K562 (cell line): ENCODE data around the gene PLK1. TPM values are rescaled to one million over a fixed set of nuclear protein-coding genes. Genes with fewer than 3 reads are reported as not detected.

ENCODE experiments used
- ATAC-seq: fragments of 200-7000 bp; cut with Tn5 transposase; 3 replicates; pipeline ENCODE4 v1.9.1; 2020; ENCODE audit warnings: moderate library complexity
- BruUV-seq: library from RNA; stranded (reverse); fragments of 400-500 nt; replicated peaks from 2 replicates; lab custom pipeline; 2021; lab: Mats Ljungman, UMichigan
- CTCF ChIA-PET: fragments of 300-600 bp; formaldehyde crosslinking; extraction: SDS; loops from one replicate; lab custom pipeline; 2021; ENCODE audit warnings: low intra/inter-chr PET ratio; lab: Yijun Ruan, JAX
- POLR2A ChIA-PET: fragments of 300-600, 350-650 bp; sonication (Branson Sonifier 250); formaldehyde crosslinking; extraction: SDS; loops from one replicate; lab custom pipeline; 2021; ENCODE audit warnings: antibody characterized with exemption, inconsistent platforms; lab: Yijun Ruan, JAX
- DNase-seq, 4 experiments: peaks; one replicate each; pipeline versions ENCODE4 v3.0.0 to v3.0.0-alpha.2; 2011 to 2018; ENCODE audit warnings: low spot score in 3 of 4, mixed read lengths in 3 of 4; ENCODE audit errors: extremely low read depth in 1 of 4
- FAIRE-seq: peaks from 2 replicates; lab custom pipeline; 2011; peaks lifted over from hg19 to GRCh38; lab: Jason Lieb, UNC
- H2AFZ ChIP-seq: 2 replicates; pipeline ENCODE4 v1.6.0; 2011; ENCODE audit warnings: low read depth, low read length, control low read depth, inconsistent platforms
- H3K27ac ChIP-seq: fragments of 200-600 bp; 3 replicates; pipeline ENCODE4 v1.8.0; 2011; ENCODE audit warnings: low read depth, mild to moderate bottlenecking, control low read depth, inconsistent platforms, low read length, moderate library complexity, mixed read lengths; ENCODE audit errors: extremely low read depth
- H3K27me3 ChIP-seq, 2 experiments: fragments of 300-600 bp in 1 of 2; 2 replicates in 1 of 2; 3 replicates in 1 of 2; pipeline versions ENCODE4 v1.6.0 to v1.8.0; 2011; ENCODE audit warnings: inconsistent platforms in 2 of 2, low read length in 2 of 2, mild to moderate bottlenecking in 1 of 2, mixed read lengths in 1 of 2, moderate library complexity in 1 of 2; ENCODE audit not compliant: control insufficient read depth in 2 of 2, insufficient read depth in 2 of 2
- H3K36me3 ChIP-seq: fragments of 300-600 bp; 3 replicates; pipeline ENCODE4 v1.8.0; 2011; ENCODE audit warnings: mild to moderate bottlenecking, low read length, inconsistent platforms; ENCODE audit not compliant: control insufficient read depth, insufficient read depth
- H3K4me1 ChIP-seq, 2 experiments: fragments of 200-600 bp in 1 of 2; replicated peaks in 1 of 2; 2 replicates in 1 of 2; 3 replicates in 1 of 2; pipeline versions ENCODE4 v1.5.1 to v1.8.0; 2011; ENCODE audit warnings: inconsistent platforms in 2 of 2, low read length in 2 of 2, mild to moderate bottlenecking in 1 of 2, mixed read lengths in 1 of 2, moderate library complexity in 1 of 2; ENCODE audit not compliant: control insufficient read depth in 2 of 2, insufficient read depth in 2 of 2
- H3K4me2 ChIP-seq: 2 replicates; pipeline ENCODE4 v1.6.1; 2011; ENCODE audit warnings: low read length, control low read depth, inconsistent platforms, mixed read lengths; ENCODE audit not compliant: insufficient read depth
- H3K4me3 ChIP-seq: fragments of 200-600 bp; sonication (generic), shearing (Covaris generic); 2 replicates; pipeline ENCODE4 v1.5.1; 2016; ENCODE audit warnings: control low read depth, inconsistent platforms
- H3K79me2 ChIP-seq: fragments of 200-600 bp; 3 replicates; pipeline ENCODE4 v1.8.0; 2011; ENCODE audit warnings: low read length, inconsistent platforms; ENCODE audit not compliant: control insufficient read depth, insufficient read depth
- H3K9ac ChIP-seq, 2 experiments: 2 replicates each; pipeline versions ENCODE4 v1.6.0 to v1.6.1; 2011; ENCODE audit warnings: low read depth in 2 of 2, low read length in 2 of 2, control low read depth in 1 of 2, inconsistent platforms in 1 of 2, mild to moderate bottlenecking in 1 of 2, mixed read lengths in 1 of 2; ENCODE audit not compliant: insufficient read depth in 1 of 2
- H3K9me1 ChIP-seq: one replicate; pipeline ENCODE4 v1.6.0; 2011; ENCODE audit warnings: inconsistent platforms, mild to moderate bottlenecking, low read length, moderate library complexity; ENCODE audit not compliant: control insufficient read depth, insufficient read depth
- H3K9me3 ChIP-seq: replicated peaks from 2 replicates; pipeline ENCODE4 v1.5.1; 2011; ENCODE audit warnings: low read depth, low read length, inconsistent platforms; ENCODE audit not compliant: control insufficient read depth, insufficient read depth
- H4K20me1 ChIP-seq: replicated peaks from 2 replicates; pipeline ENCODE4 v1.6.1; 2011; ENCODE audit warnings: low read length, inconsistent platforms, mixed read lengths; ENCODE audit not compliant: control insufficient read depth, insufficient read depth
- FUS ChIP-seq: fragments of 200-400 bp; formaldehyde crosslinking; optimal IDR thresholded peaks from 2 replicates; pipeline ENCODE3; 2017; ENCODE audit warnings: low read depth, low read length
- KAT8 ChIP-seq: fragments of 450-650 bp; IDR thresholded peaks from 2 replicates; pipeline ENCODE4 v1.6.1; 2016; ENCODE audit warnings: low read depth, mild to moderate bottlenecking
- WHSC1 ChIP-seq: IDR thresholded peaks from one replicate; pipeline ENCODE4 v1.6.1; 2012; ENCODE audit warnings: low read length, control low read depth, inconsistent platforms
- WGBS: fragments of 100-300 bp; shearing (Covaris generic); methylation state at CpG from one replicate; pipeline ENCODE4 v1.1.6; 2016; ENCODE audit warnings: low coverage, mixed read lengths; ENCODE audit not compliant: insufficient coverage; ENCODE audit errors: missing lambda C conversion rate; 5-methylcytosine and 5-hydroxymethylcytosine counted together
- in situ Hi-C: fragments of 300-500 bp; cut with MboI; formaldehyde crosslinking; loops from 4 replicates; pipeline ENCODE4 v1.15.0; 2018; ENCODE audit warnings: inconsistent platforms, mixed read lengths
- intact Hi-C: fragments of 100-400 bp; cut with micrococcal nuclease; formaldehyde crosslinking; loops from 2 replicates; pipeline ENCODE4 v1.14.2; 2022
- polyA plus RNA-seq, 8 experiments: library from polyadenylated mRNA; depleted of rRNA in 4 of 8; stranded (reverse) in 5 of 8; unstranded in 3 of 8; fragments of >200 nt; fragmentation: Nextera tagmentation in 2 of 8; fragmentation: Illumina TruSeq in 1 of 8; extraction: Ambion mirVana in 2 of 8; extraction: Trizol in 1 of 8; gene quantifications; 2 replicates each; pipeline versions ENCODE4 v1.2.1 to v1.2.3, GENCODE V29; 2011 to 2014; ENCODE audit warnings: inconsistent platforms in 1 of 8, missing spikeins in 1 of 8
- total RNA-seq, 7 experiments: library from RNA; depleted of rRNA in 6 of 7; stranded (reverse); fragments of >200 nt in 6 of 7; fragmentation: Illumina TruSeq in 2 of 7; extraction: Trizol in 2 of 7; gene quantifications; 2 replicates each; pipeline versions ENCODE4 v1.2.1 to v1.2.3, GENCODE V29; 2011 to 2021; ENCODE audit warnings: low replicate concordance in 1 of 7
- TF ChIP-seq, protein P1 (sequence below): fragments of 250-450 bp; sonication (Bioruptor Pico); IDR thresholded peaks from 2 replicates; pipeline ENCODE4 v1.4.0; 2020; ENCODE audit warnings: mild to moderate bottlenecking

Gene PLK1
- total and polyA plus RNA-seq, 9 of the 15 experiments (the other 6 are each of a cell fraction or from before 2014, with no cell fraction given) = 13.6 to 212 (median 45.5) TPM

DNA sequence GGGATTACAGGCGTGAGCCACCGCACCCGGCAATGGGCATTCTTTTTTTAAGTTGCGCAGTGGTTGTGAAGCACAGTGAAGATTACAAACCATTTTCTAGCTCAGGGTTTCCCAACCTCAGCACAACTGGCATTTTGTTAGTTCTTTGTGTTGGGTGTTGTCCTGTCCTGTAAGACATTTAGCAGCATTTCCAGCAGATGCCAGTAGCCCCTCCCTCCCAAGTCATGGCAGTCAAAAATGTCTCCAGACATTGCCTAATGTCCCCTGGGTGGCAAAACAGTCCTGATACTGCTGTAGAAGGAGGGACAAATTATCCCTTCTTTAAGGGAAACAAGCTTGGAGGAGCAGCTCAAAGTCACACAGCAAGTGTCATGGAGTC is 15.6 kb downstream of the PLK1 start:
- no peak for FAIRE-seq
- intact Hi-C loops = no loop called here

More for the DNA sequence above, 15.6 kb downstream of the PLK1 start:
- Histone ChIP-seq H3K36me3 (peaks cover 26% of the 10 kb centered on the region), H3K4me1 (peaks cover 4 to 27% of the 10 kb centered on the region in 2 experiments; a peak in 4 of 5 replicates), H3K9me3 (no peaks in the 10 kb centered on the region), H3K79me2 (no peaks in the 10 kb centered on the region), H2AFZ (peak overlapping the region; percentile 51; the same call in 1 of the 2 replicates), H3K4me2 (no peak overlapping the region), H3K9me1 (no peaks in the 10 kb centered on the region), H3K27me3 (no peaks in the 10 kb centered on the region), H3K4me3 (no peak overlapping the region), H3K27ac (no peak overlapping the region), H4K20me1 (no peaks in the 10 kb centered on the region), H3K9ac (peak overlapping the region in 1 of 2 experiments; percentile 84; a peak in 1 of 4 replicates)
- CTCF ChIA-PET = no interaction called here
- BruUV-seq = no TSS peak
- TF ChIP-seq KAT8 (no peak), FUS (no peak), WHSC1 (no peak)
- TF ChIP-seq, protein P1, sequence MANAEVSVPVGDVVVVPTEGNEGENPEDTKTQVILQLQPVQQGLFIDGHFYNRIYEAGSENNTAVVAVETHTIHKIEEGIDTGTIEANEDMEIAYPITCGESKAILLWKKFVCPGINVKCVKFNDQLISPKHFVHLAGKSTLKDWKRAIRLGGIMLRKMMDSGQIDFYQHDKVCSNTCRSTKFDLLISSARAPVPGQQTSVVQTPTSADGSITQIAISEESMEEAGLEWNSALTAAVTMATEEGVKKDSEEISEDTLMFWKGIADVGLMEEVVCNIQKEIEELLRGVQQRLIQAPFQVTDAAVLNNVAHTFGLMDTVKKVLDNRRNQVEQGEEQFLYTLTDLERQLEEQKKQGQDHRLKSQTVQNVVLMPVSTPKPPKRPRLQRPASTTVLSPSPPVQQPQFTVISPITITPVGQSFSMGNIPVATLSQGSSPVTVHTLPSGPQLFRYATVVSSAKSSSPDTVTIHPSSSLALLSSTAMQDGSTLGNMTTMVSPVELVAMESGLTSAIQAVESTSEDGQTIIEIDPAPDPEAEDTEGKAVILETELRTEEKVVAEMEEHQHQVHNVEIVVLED (CRISPR knock-in tag) = no peak
- no peak for DNase-seq
- WGBS = 81% methylated on average over 4 of the region's 4 CpGs
- ATAC-seq = no peak
- POLR2A ChIA-PET = interaction anchor here (0.8 to 6.4 kb wide), 5 partner anchors 9 to 342 kb away, joined by 3 to 54 read pairs (median 7); partner anchors contain the start of gene PLK1
- in situ Hi-C loops = no loop called here
